DND-41 (cell line): ENCODE measurements around the gene MMP28.

Experiments
- ATAC-seq: fragments of 200-7000 bp; cut with Tn5 transposase; 3 replicates; pipeline ENCODE4 v1.9.1; 2021; ENCODE audit warnings: low read depth; ENCODE audit not compliant: insufficient read depth
- DNase-seq: peaks from one replicate; pipeline ENCODE4 v3.0.0-alpha.2; 2020
- H2AFZ ChIP-seq: 2 replicates; pipeline ENCODE4 v1.6.0; 2012; ENCODE audit warnings: low read depth, low read length
- H3K27ac ChIP-seq: 2 replicates; pipeline ENCODE4 v1.5.1; 2012; ENCODE audit warnings: low read length, inconsistent platforms
- H3K27me3 ChIP-seq: fragments of 200-600 bp; sonication (generic); 2 replicates; pipeline ENCODE4 v1.6.0; 2012; ENCODE audit warnings: low read length, mild to moderate bottlenecking, inconsistent platforms; ENCODE audit not compliant: insufficient read depth, poor library complexity
- H3K36me3 ChIP-seq: 2 replicates; pipeline ENCODE4 v1.5.1; 2012; ENCODE audit warnings: low read length, inconsistent platforms; ENCODE audit not compliant: insufficient read depth
- H3K4me1 ChIP-seq: 2 replicates; pipeline ENCODE4 v1.5.1; 2012; ENCODE audit warnings: mild to moderate bottlenecking, low read length; ENCODE audit not compliant: insufficient read depth
- H3K4me2 ChIP-seq: 2 replicates; pipeline ENCODE4 v1.6.0; 2012; ENCODE audit warnings: mild to moderate bottlenecking, moderate library complexity, low read length, inconsistent platforms; ENCODE audit not compliant: insufficient read depth
- H3K4me3 ChIP-seq, 2 experiments: fragments of 200-600 bp in 1 of 2; shearing (Covaris generic) in 1 of 2; 2 replicates each; pipeline ENCODE4 v1.5.1; 2012 to 2016; ENCODE audit warnings: inconsistent platforms in 2 of 2, low read length in 2 of 2, mild to moderate bottlenecking in 2 of 2, low read depth in 1 of 2, moderate library complexity in 1 of 2
- H3K79me2 ChIP-seq: 2 replicates; pipeline ENCODE4 v1.6.0; 2012; ENCODE audit warnings: low read length, inconsistent platforms; ENCODE audit not compliant: insufficient read depth
- H3K9ac ChIP-seq: 2 replicates; pipeline ENCODE4 v1.6.0; 2012; ENCODE audit warnings: low read depth, mild to moderate bottlenecking, inconsistent platforms, low read length, moderate library complexity
- H3K9me3 ChIP-seq: 2 replicates; pipeline ENCODE4 v1.5.1; 2012; ENCODE audit warnings: low read length, moderate library complexity, mild to moderate bottlenecking, inconsistent platforms; ENCODE audit not compliant: insufficient read depth, severe bottlenecking
- H4K20me1 ChIP-seq: 2 replicates; pipeline ENCODE4 v1.6.0; 2012; ENCODE audit warnings: low read length; ENCODE audit not compliant: insufficient read depth
- EZH2 ChIP-seq: IDR thresholded peaks from 3 replicates; pipeline ENCODE4 v1.6.1; 2012; ENCODE audit warnings: borderline replicate concordance, low read depth, mild to moderate bottlenecking, moderate library complexity, low read length, inconsistent platforms; ENCODE audit not compliant: severe bottlenecking
- TF ChIP-seq, protein P1 (sequence below): IDR thresholded peaks from 2 replicates; pipeline ENCODE4 v1.5.1; 2012; ENCODE audit warnings: borderline replicate concordance, low read length, moderate library complexity, mild to moderate bottlenecking; ENCODE audit not compliant: poor library complexity, severe bottlenecking; ENCODE audit errors: extremely low read depth

MMP28 gene

DNA sequence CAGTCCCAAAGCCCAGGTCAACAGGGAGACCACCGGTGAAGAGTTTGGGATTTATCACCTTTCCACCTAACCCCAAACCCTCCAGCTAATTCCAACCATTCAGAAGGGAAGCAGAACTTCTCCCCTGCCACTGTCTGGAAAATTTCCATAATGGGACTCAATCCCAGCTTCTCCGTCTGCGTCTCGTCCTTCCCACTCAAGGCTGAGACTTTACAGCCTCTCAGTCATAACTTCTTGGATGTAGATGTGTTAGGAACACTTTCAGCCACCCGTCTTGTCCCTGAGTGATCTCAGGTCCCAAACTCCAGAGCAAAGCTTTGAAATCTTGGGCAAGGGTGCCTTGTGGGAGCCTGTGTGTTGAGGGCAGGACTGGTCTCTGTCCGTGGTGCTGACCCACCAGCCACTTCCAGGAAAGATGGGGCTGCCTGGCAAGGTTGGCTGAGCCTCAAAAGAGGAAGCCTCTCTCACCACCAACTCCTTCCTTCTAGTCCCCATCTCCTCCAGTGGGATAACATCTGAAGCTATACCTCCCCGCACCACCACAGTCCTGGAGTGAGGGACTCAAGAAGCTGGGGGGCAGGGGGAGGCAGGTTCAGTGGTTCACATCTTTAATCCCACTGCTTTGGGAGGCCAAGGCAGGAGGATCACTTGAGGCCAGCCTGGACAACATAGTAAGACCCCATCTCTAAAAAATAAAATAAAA, 51.7 kb downstream of the MMP28 start:
- peak; percentile 68 for DNase-seq
- H4K20me1 ChIP-seq, result peaks cover 9% of the 10 kb centered on the region

GRCh38 chr17:35742896-35743477, 52.5 kb downstream of the MMP28 start:
- no peak overlapping the region for H2AFZ ChIP-seq
- ATAC-seq (no peak), DNase-seq (no peak)
- H3K27me3 ChIP-seq, result no peaks in the 10 kb centered on the region
- H3K4me3 ChIP-seq, result no peak overlapping the region
- no peak overlapping the region for H3K9ac ChIP-seq
- H3K9me3 ChIP-seq, result no peaks in the 10 kb centered on the region
- no peaks in the 10 kb centered on the region for H3K36me3 ChIP-seq
- H3K4me2 ChIP-seq, result no peak overlapping the region
- H3K79me2 ChIP-seq, result no peaks in the 10 kb centered on the region
- no peak for TF ChIP-seq EZH2
- TF ChIP-seq, protein P1, sequence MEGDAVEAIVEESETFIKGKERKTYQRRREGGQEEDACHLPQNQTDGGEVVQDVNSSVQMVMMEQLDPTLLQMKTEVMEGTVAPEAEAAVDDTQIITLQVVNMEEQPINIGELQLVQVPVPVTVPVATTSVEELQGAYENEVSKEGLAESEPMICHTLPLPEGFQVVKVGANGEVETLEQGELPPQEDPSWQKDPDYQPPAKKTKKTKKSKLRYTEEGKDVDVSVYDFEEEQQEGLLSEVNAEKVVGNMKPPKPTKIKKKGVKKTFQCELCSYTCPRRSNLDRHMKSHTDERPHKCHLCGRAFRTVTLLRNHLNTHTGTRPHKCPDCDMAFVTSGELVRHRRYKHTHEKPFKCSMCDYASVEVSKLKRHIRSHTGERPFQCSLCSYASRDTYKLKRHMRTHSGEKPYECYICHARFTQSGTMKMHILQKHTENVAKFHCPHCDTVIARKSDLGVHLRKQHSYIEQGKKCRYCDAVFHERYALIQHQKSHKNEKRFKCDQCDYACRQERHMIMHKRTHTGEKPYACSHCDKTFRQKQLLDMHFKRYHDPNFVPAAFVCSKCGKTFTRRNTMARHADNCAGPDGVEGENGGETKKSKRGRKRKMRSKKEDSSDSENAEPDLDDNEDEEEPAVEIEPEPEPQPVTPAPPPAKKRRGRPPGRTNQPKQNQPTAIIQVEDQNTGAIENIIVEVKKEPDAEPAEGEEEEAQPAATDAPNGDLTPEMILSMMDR, result no peak
- no peak overlapping the region for H3K27ac ChIP-seq
- no peaks in the 10 kb centered on the region for H3K4me1 ChIP-seq
- peaks cover 9% of the 10 kb centered on the region; the same call in 1 of the 2 replicates for H4K20me1 ChIP-seq

More for the DNA sequence above, 51.7 kb downstream of the MMP28 start:
- no peak overlapping the region for H3K9ac ChIP-seq
- no peaks in the 10 kb centered on the region for H3K9me3 ChIP-seq
- H3K79me2 ChIP-seq, result no peaks in the 10 kb centered on the region
- H3K27me3 ChIP-seq, result peaks cover 3% of the 10 kb centered on the region
- H3K4me1 ChIP-seq, result no peaks in the 10 kb centered on the region
- H3K27ac ChIP-seq, result no peak overlapping the region
- H3K36me3 ChIP-seq, result no peaks in the 10 kb centered on the region
- no peak overlapping the region for H3K4me3 ChIP-seq
- H3K4me2 ChIP-seq, result no peak overlapping the region
- no peak overlapping the region for H2AFZ ChIP-seq
- TF ChIP-seq EZH2, result no peak
- TF ChIP-seq, protein P1, result no peak
- ATAC-seq, result peak; percentile 60

DNA sequence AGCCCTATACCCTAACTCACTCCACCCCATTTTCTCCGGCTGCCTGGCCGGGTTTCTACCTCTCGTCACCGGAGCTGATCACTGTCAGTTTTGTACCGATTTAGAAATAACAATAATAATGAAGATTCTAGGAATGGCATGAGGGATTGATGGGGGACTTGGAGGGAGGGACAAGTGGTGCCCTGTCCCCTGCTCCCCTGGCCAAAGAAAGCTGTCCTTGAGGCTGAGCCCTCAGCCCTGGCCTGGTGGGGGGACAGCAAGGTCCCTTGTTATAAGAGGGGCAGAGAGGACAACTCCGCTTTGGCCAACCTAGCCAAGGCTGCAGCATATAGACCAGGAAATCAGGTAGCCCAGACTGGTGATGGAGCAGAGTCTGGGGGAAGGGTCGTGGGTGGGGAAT, 52.9 kb downstream of the MMP28 start:
- no peaks in the 10 kb centered on the region for H3K36me3 ChIP-seq
- H3K79me2 ChIP-seq, result no peaks in the 10 kb centered on the region
- H3K9ac ChIP-seq, result no peak overlapping the region
- H3K9me3 ChIP-seq, result no peaks in the 10 kb centered on the region
- no peaks in the 10 kb centered on the region for H3K4me1 ChIP-seq
- DNase-seq (no peak), ATAC-seq (no peak)
- TF ChIP-seq EZH2, result no peak
- TF ChIP-seq, protein P1, result no peak
- H4K20me1 ChIP-seq, result peaks cover 9% of the 10 kb centered on the region; the same call in 1 of the 2 replicates
- no peaks in the 10 kb centered on the region for H3K27me3 ChIP-seq
- no peak overlapping the region for H2AFZ ChIP-seq
- no peak overlapping the region for H3K27ac ChIP-seq
- no peak overlapping the region for H3K4me3 ChIP-seq
- H3K4me2 ChIP-seq, result no peak overlapping the region
